NCI-H1092 treated with DMSO at 0.1 percent for 48 hours (cell line): ENCODE results near the gene STIM1.

Experiments used
- DNase-seq: peaks from one replicate; lab custom pipeline; 2025; lab: John Stamatoyannopoulos, UW

The STIM1 gene

DNA sequence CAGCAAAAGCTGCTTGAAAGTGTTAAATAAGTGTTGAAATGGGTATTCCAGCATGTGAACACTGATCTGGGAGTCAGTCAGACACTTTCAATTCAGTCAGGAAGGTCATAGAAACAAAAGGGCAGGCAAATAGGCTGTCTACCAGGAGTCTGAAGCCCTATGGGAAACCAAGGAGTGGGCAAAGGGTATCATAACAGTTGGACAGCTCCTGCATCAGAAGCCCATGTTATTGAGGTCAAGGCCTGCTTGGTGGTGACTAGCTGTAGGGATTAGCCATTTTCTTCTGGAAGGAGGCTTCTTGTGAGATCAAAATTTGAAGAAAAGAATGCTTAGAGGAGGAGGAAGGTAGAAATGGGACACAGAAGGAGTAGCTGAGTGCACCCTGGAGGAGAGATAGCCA, 97.3 kb downstream of the STIM1 start:
- DNase-seq: no peak

DNA sequence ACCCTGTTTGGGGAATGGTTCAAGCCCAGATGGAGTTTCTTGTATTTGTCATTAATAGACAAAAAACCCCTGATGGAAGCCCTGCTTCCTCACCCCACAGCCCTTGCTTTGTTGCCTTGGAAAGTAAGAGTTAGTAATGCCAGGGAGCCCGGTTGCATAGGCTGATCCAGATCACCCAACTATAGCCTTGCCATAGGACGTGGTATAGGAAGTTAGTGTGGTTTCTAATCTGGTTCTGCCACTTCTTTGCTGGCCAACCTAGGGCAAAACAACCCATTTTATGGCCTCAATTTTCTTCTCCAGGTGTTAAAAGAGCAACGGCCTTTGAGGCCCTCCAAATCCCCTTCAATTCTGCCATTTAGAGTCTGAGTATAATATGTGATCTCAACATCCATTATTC, 97.9 kb downstream of the STIM1 start:
- DNase-seq: no peak

DNA sequence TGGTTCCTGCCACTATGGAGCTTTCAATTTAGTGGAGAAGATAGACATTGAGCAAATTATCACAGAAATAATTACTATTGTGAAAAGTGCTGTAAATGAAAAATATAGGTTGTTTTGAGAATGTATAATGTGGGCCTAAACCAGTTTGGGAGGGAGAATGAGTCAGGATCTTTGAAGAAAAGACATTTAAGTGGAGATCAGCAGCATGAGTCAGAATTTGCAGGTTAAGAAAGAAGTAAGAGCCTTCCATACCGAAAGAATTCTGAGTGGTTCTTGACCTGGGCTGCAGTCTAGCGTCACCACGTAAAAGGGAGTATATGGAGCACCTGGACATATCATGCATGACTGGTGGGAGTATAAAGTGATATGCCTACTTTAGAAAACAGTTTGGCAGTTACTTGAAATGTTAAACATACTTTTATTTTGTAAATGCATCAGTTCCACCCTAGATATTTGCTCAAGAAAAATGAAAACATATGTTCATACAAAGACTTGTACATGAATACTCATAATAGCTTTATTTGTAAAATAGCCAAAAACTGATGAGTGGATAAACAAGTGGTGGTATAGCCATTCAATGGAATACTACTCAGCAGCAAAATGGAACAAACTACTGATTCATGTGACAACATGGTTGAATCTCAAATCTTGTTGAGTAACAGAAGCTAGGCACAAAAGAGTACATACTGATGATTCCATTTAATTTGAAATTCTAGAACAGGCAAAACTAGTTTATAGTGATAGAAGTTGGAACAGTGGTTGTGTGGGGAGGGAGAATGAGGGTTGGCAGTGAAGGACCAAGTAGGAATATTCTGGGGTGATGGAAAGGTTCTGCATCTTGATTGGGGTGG, 99.2 kb downstream of the STIM1 start:
- DNase-seq: no peak

DNA sequence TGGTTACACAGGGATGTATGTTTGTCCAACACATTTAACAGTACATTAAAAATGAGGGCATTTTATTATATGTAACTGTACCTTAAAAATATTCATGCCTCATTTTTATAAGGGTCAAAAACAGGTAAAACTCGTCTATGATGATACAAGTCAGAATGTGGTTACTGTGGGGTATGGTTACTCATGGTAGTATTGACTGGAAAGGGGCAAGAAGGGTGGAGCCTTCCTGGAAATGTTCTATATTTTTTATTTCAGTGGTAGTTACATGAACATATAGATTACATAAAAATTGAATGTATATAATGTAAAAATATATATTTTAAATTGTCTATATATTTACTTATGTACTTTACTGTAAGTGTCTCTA, 99.8 kb downstream of the STIM1 start:
- DNase-seq: no peak

DNA sequence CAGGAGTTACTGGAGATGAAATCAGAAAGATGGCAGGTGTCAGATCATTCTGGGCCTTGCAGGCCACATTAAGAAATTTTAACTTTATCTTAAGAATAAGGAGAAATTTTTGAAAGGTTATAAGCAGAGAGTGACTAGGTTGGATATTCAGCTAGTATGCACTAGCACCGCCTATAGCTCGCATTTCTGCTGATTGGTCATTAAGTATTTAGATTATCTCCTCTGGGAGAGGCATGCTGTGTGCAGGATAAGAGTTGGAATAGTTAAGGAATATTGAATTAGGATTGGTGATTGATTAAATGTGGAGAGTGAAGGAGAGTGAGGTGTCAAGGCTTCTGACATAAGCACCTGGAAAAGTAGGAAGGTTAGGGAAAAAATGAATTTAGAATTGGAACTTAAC, 100.6 kb downstream of the STIM1 start:
- no peak for DNase-seq

DNA sequence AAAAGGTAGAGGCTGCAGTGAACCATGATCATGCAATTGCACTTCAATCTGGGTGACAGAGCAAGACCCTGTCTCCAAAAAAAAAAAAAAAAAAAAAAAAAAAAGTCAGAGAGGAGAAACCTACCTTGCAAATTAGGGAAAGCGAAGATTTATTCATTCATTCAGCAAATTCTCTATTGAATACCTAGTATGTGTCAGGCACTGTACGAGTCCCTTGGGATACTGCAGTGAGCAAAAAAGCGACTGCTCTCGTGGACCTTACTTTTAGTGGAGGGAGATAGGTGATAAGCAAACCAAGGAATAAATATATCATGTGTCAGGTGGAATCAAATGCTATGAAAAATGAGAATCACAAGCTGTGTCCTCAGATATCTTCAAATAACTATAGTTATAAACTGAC, 101.3 kb downstream of the STIM1 start:
- DNase-seq: no peak

DNA sequence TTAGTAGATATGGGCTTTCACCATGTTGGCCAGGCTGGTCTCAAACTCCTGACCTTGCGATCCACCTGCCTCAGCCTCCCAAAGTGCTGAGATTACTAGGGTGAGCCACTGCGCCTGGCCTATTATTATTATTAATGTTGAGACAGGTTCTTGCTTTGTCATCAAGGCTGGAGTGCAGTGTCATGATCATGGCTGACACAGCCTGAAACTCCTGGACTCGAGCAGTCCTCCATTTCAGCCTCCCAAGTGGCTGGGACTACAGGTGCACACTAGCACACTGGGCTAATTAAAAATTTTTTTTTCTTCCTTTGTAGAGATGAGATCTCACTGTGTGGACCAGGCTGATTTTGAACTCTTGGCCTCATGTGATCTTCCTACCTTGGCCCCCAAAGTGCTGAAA, 102.0 kb downstream of the STIM1 start:
- no peak for DNase-seq

DNA sequence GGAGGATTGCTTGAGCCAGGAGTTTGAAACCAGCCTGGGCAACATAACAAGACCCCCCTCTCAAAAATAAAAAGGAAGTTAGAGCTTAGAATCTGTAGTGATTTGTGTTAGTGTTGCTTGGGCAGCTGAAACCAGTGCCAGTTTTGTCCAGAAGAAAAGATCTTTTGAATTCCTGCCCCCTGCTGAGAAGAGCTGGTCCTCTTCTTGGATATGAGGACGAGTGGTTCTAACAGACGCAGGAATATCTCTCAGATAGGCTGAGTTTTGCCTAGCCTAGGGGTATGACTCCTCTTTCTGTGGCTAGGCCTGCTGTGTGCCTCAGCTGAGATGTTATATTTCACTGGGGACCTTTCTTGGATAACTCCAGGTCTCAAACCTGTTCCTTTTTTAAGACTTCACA, 102.8 kb downstream of the STIM1 start:
- no peak for DNase-seq

DNA sequence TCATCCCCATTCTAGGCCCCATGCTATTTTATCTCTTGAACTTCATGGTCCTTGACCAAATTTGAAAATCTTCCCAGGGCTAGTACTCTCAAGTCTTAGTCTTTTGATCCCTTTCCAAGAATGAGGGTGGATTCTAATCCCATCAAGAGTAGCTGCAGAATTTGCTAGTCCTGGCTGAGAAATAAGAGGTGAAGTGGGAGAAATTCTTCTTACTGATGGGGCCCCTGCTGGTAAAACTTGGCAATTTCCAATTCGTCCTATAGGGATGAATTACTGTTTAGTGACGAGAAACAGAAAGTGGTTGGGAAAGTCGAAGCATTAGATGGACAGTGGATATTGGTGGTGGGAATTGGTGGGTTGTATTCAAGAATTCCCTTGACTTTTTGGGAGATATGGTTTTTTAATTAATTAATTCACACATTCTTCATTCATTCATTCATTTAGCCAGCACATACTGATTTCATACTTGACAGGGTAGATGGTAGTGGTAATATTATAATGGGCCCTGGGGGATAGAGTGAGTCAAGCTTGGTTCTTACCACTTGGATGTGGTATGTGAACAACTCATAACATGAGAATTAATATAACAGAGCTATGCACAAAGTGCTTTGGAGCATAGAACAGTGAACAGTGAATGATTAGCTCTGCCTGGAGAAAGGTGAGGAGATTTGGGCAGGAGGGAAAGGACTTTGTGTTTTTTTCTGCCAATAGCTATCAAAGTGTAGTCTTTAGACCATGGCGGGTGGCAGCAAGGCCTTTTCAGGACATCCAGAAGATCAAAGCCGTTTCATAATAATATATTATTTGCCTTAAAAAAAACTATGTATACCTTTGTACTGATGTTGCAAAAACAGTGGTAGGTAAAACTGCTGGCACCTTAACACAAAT, 103.8 kb downstream of the STIM1 start:
- no peak for DNase-seq

- no peak for DNase-seq
These were observed 104.4 kb downstream of the STIM1 start for GRCh38 chr11:3959903-3960265.

GRCh38 chr11:3962406-3962840, 107.0 kb downstream of the STIM1 start:
- DNase-seq: peak; percentile 2

- DNase-seq: no peak
These were observed 108.6 kb downstream of the STIM1 start for GRCh38 chr11:3964056-3964455.

GRCh38 chr11:3964935-3965604, 109.6 kb downstream of the STIM1 start:
- no peak for DNase-seq

GRCh38 chr11:3967695-3968094, 112.2 kb downstream of the STIM1 start:
- no peak for DNase-seq

DNA sequence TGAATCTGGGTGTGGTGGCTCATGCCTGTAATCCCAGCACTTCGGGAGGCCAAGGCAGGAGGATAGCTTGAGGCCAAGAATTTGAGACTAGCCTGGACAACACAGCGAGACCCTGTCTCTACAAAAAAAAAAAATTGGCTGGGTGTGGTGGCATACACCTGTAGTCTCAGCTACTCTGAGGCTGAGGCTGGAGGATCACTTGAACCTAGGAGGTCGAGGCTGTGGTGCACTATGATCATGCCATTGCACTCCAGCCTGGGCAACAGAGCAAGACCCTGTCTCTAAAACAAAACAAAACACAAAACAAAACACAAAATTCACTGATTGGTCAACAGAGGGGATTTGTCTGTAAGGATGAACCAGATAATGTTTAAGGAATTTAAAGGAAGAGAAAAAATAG, 113.7 kb downstream of the STIM1 start:
- no peak for DNase-seq

GRCh38 chr11:3969613-3970012, 114.1 kb downstream of the STIM1 start:
- DNase-seq: no peak

DNA sequence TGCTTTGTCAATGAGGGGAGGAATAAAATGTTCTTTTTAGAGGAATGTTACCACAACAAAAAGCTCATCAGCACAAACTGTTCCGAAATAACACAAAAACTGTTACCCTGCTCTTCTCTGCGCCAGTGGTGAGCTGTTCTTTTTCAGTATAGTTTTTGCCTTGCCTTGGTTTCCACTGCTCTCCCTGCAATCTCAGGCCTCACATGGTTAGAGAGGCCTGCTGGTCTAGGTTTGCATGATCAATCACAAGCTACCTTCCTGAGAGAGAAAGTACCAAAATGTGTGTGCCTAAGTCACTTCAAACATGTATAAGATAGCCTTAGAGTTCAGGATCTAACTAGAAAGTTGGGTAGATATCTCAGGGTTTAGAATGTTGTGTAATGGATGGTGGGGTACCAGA, 114.6 kb downstream of the STIM1 start:
- DNase-seq: no peak

GRCh38 chr11:3971756-3972404, 116.4 kb downstream of the STIM1 start:
- DNase-seq: no peak

DNA sequence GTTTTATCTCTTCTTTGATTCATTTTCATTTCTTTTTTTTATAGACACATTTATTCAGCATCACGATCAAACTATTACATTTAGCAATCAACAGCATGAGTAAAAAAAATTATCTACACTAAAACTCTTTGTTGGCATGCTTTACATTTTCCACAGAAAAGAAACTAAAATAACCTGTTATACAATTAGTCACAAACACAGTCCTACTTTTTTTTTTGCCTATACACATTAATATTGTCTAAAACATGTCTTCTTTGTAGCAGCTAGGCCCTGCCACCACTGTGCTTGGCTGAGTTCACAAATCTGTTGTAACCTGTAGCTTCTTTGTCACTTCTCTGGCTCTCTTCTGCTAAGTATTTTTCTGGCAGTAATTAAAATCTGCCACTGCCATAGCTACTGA, 117.0 kb downstream of the STIM1 start:
- DNase-seq: no peak

- no peak for DNase-seq
These were observed 121.6 kb downstream of the STIM1 start for GRCh38 chr11:3977078-3977477.

DNA sequence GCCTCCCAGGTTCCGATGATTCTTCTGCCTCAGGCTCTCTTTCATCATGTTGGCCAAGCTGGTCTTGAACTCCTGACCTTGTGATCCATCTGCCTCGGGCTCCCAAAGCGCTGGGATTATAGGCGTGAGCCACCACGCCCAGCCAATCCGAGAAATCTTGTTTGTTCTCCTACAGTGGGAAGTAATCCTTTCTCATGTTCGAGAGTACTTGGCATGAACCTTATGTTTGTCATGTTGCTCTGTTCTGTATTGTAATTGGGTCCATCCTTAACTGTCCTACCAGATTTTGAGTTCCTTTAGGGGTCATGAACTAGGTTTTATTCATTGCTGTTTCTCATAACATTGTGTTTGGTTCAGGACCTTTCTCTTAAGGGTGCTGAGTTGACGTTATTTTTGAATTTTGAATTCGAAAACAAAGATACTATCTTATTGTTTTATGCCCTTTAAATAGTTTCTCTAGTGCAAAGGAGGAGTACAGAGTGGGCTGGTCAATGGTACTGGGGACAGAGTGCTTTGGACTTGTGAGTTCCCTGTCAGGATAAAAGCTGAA, 125.7 kb downstream of the STIM1 start:
- DNase-seq: no peak

DNA sequence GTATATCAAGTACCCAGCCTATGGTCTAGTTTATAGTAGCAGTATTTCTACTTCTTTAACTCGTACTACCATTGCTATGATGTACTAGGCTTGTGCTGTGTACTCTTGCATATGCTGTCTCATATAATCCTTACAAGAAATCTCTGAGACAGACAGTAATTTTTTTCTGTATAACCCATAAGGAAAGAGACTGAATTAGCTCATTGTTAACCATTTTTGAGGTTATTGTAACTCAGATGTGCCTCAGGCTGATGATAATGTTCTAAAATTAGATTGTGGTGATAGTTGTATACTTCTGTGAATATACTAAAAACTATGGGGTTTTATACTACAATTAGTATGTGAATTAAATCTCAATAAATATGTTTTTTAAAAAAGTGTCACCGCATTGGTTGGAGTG, 127.0 kb downstream of the STIM1 start:
- no peak for DNase-seq
